ENCODE results near the gene AASS. TPM values are rescaled to one million over a fixed set of nuclear protein-coding genes. Genes with fewer than 3 reads are reported as not detected.
"Not testable (repeated sequence)": the region's sequence is repeated elsewhere in the genome, so short reads cannot be mapped to it uniquely, and the experiment has no call there.

The AASS gene
- total RNA-seq: 8.6 and 12.4 TPM in 2 replicates

DNA sequence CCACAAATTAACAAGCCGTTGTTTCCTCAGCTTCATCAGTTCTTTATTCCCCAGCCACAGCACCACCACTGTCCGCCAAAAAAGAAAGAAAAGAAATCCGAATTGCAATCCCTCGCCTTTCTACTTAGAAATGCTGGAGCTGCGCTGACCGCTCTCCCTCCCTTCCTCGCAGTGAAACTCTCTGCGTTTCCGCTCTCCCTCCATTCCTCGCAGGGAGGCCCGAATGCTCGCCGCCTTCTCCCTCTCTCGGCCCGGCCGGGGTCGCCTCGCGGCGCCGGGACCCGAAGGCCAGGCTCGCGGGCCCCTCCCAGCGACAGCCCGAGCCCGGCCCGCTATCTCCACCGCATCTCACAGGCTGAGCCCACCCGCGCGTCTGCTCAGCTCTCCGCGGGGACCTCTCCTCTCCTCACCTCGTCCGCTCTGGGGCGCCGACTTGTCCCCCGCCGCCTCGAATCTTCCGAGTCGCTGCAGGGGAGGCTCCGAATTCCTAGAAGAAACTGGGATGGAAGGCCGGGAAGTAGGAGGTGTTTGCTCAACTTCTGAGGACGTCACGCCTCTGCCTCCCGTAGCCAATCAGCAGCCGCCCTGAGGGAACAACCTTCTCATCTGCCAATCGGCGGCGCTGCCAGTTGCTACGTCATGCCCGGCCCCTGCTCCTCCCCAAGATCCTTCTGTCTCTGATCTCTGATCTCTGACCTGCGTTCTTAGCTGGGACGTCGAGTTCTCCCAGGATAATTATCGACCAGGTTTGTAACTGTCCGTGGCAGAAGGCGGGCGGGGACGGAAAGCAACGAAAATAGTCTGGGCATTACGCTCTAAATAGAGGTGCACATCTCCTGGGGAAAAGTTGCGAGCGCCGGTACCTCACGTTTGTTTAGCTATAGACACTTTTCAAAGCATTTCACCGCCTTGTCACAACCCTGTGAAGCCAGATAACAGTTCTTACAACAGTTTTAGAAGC is at the start of gene AASS:
Gene AASS (minus strand): TSS at position 499 of the 961 bp plus-strand sequence. CDS start 10,523 bp downstream, outside the sequence.
- no peaks in the 10 kb centered on the region for H3K27me3 ChIP-seq (ENCODE audit: control insufficient read depth, insufficient read depth, low read length)
- DNase-seq (ENCODE audit: low read depth) (peak; percentile 91), FAIRE-seq (peak; percentile 62)
- no peaks in the 10 kb centered on the region for H3K36me3 ChIP-seq (ENCODE audit: control insufficient read depth, insufficient read depth, low read length)
- peak within 1 kb of the TSS; percentile 66 for H3K4me3 ChIP-seq (ENCODE audit: low read depth, low read length)
- TF ChIP-seq, protein P1, sequence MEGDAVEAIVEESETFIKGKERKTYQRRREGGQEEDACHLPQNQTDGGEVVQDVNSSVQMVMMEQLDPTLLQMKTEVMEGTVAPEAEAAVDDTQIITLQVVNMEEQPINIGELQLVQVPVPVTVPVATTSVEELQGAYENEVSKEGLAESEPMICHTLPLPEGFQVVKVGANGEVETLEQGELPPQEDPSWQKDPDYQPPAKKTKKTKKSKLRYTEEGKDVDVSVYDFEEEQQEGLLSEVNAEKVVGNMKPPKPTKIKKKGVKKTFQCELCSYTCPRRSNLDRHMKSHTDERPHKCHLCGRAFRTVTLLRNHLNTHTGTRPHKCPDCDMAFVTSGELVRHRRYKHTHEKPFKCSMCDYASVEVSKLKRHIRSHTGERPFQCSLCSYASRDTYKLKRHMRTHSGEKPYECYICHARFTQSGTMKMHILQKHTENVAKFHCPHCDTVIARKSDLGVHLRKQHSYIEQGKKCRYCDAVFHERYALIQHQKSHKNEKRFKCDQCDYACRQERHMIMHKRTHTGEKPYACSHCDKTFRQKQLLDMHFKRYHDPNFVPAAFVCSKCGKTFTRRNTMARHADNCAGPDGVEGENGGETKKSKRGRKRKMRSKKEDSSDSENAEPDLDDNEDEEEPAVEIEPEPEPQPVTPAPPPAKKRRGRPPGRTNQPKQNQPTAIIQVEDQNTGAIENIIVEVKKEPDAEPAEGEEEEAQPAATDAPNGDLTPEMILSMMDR (IDR thresholded peaks at IDR 0.05; ENCODE audit: insufficient read depth, low read length, severe bottlenecking): no peak

DNA sequence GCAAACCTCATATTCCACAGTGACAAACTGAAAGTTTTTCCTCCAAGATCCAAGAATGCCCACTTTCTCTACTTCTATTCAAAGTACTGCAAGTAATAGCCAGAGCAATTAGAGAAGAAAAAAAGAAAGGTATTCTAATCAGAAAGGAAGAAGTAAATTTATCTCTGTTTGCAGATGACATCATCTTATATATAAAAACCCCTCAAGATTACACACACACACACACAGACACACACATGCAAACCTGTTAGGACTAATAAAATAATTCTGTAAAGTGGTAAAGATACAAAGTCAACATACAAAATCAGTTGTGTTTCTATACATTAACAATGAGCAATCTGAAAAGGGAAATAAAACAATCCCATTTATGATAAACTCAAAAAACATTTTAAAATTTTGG is 44.7 kb upstream of the AASS start:
- FAIRE-seq: no peak

DNA sequence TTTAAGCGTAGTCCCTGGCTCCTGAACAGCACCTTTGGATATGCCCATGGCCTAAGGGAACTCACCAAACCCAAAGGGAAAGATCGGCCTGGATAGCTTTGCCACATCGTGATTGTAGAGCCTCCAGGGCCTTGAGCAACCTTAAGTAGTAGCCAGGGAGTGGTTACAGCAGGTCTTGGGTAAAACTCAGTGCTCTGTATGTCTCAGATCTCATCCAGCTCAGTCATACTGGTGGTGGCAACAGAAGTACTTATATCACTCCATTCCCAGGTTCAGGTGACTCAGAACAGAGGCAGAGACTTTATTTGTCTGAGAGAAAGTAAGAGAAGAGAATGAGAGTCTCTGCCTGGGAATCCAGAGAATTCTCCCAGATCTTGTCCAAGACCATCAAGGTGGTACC is 39.1 kb upstream of the AASS start:
- Histone ChIP-seq H3K27me3 (ENCODE audit: control insufficient read depth, insufficient read depth, low read length) (no peaks in the 10 kb centered on the region), H3K4me3 (ENCODE audit: low read depth, low read length) (no peak overlapping the region), H3K36me3 (ENCODE audit: control insufficient read depth, insufficient read depth, low read length) (no peaks in the 10 kb centered on the region)
- DNase-seq (ENCODE audit: low read depth) (peak; percentile 35), FAIRE-seq (no peak)
- TF ChIP-seq, protein P1 (IDR thresholded peaks at IDR 0.05; ENCODE audit: insufficient read depth, low read length, severe bottlenecking): no peak

More for the DNA sequence above, 44.7 kb upstream of the AASS start:
- DNase-seq (ENCODE audit: low read depth): no peak
- Histone ChIP-seq H3K36me3 (ENCODE audit: control insufficient read depth, insufficient read depth, low read length) (no peaks in the 10 kb centered on the region), H3K4me3 (ENCODE audit: low read depth, low read length) (no peak overlapping the region), H3K27me3 (ENCODE audit: control insufficient read depth, insufficient read depth, low read length) (no peaks in the 10 kb centered on the region)
- TF ChIP-seq, protein P1 (IDR thresholded peaks at IDR 0.05; ENCODE audit: insufficient read depth, low read length, severe bottlenecking): no peak

DNA sequence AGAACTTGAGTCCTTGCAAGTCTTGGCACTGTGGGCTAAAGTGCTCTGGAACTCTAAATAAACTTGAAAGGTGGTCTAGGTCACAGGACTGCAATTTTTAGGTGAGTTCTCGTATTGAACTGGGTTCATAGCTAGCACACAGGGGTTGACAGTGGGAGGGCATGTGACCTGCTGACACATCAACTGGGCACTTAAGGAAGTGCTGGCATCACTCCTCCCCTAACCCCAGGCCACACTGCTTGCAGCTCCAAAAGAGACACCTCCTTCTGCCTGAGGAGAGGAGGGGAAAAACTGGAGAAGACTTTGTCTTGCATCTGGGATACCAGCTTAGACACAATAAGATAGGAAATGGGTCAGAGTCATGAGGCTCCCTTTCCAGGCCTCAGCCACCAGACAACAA is 38.0 kb upstream of the AASS start:
- Histone ChIP-seq H3K36me3 (ENCODE audit: control insufficient read depth, insufficient read depth, low read length) (no peaks in the 10 kb centered on the region), H3K4me3 (ENCODE audit: low read depth, low read length) (no peak overlapping the region), H3K27me3 (ENCODE audit: control insufficient read depth, insufficient read depth, low read length) (no peaks in the 10 kb centered on the region)
- TF ChIP-seq, protein P1 (IDR thresholded peaks at IDR 0.05; ENCODE audit: insufficient read depth, low read length, severe bottlenecking): no peak
- DNase-seq (ENCODE audit: low read depth) (peak; percentile 4), FAIRE-seq (no peak)

DNA sequence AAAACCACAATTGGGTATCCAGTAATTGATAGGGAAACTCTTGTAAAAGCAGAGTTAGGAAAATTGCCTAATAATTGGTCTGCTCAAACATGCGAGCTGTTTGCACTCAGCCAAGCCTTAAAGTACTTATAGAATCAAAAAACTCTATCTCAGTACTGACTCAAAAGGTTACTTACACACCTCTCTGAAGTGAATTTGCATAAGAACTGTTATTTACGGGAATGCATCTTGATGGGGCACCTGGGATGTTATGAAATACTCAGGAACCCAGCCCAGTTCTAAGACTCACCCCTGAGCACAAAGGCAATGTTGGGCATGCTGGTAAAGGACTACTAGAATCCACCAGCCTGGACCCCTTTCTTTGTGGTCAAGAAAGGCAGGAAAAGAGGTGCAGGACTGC is 28.1 kb upstream of the AASS start:
- not testable (repeated sequence) for H3K36me3 ChIP-seq (ENCODE audit: control insufficient read depth, insufficient read depth, low read length); H3K27me3 ChIP-seq (ENCODE audit: control insufficient read depth, insufficient read depth, low read length); FAIRE-seq; H3K4me3 ChIP-seq (ENCODE audit: low read depth, low read length)
- peak; percentile 70 for DNase-seq (ENCODE audit: low read depth)

DNA sequence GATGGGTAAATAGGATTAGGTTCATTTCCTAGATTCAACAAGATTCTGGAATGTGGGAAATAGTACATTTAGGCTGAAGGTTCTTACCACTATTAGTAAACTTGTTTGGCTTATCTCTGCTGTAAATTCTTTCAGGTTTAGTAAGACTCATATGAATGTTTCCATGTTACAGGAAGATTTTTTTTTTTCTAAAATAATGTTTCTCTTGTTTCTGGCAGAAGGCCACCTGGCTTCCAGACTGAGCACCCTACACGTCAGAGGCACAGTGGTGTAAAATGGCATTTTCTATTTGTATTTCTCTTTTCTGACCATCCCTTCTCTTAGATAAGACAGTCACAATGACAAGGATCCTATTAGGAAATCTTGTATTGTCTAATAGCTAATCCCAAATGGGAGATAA is 22.7 kb upstream of the AASS start:
- FAIRE-seq (no peak), DNase-seq (ENCODE audit: low read depth) (peak; percentile 68)
- no peaks in the 10 kb centered on the region for H3K27me3 ChIP-seq (ENCODE audit: control insufficient read depth, insufficient read depth, low read length)
- TF ChIP-seq, protein P1 (IDR thresholded peaks at IDR 0.05; ENCODE audit: insufficient read depth, low read length, severe bottlenecking): no peak
- no peak overlapping the region for H3K4me3 ChIP-seq (ENCODE audit: low read depth, low read length)
- no peaks in the 10 kb centered on the region for H3K36me3 ChIP-seq (ENCODE audit: control insufficient read depth, insufficient read depth, low read length)

Measured in bronchial epithelial cell (primary cell).